ENCODE measurements around the gene OIP5.
A peak's percentile ranks its signal among the peaks of the same experiment; 100 is the strongest.

The OIP5 gene

GRCh38 chr15:41340189-41340695, 7.9 kb upstream of the OIP5 start:
- TF ChIP-seq CTCF (conservative IDR thresholded peaks at IDR 0.05) (no peak), ZFX (IDR thresholded peaks at IDR 0.05) (no peak)

GRCh38 chr15:41337631-41338522, 5.5 kb upstream of the OIP5 start:
- H3K27ac ChIP-seq: no peak overlapping the region
- no peak for TF ChIP-seq CTCF (conservative IDR thresholded peaks at IDR 0.05)
- TF ChIP-seq ZFX (IDR thresholded peaks at IDR 0.05): no peak

More at GRCh38 chr15:41340189-41340695, 7.9 kb upstream of the OIP5 start:
- H3K27ac ChIP-seq: no peak overlapping the region

GRCh38 chr15:41337047-41337446, 4.7 kb upstream of the OIP5 start:
- H3K27ac ChIP-seq: no peak overlapping the region
- TF ChIP-seq ZFX (IDR thresholded peaks at IDR 0.05) (no peak), CTCF (conservative IDR thresholded peaks at IDR 0.05) (no peak)

GRCh38 chr15:41336549-41336948, 4.2 kb upstream of the OIP5 start:
- TF ChIP-seq ZFX (IDR thresholded peaks at IDR 0.05) (no peak), CTCF (conservative IDR thresholded peaks at IDR 0.05) (no peak)
- H3K27ac ChIP-seq: no peak overlapping the region

GRCh38 chr15:41334293-41335120, 2.1 kb upstream of the OIP5 start:
- peak overlapping the region; percentile 99 for H3K27ac ChIP-seq
- no peak for TF ChIP-seq ZFX (IDR thresholded peaks at IDR 0.05)
- TF ChIP-seq CTCF (conservative IDR thresholded peaks at IDR 0.05): no peak

- TF ChIP-seq ZFX (IDR thresholded peaks at IDR 0.05) (peak; percentile 54; the same call in 1 of the 2 replicates), CTCF (conservative IDR thresholded peaks at IDR 0.05) (no peak)
- peak overlapping the region; percentile 99 for H3K27ac ChIP-seq
Measured at GRCh38 chr15:41333026-41333562, 703 bp upstream of the OIP5 start.

Measured in C4-2B (cell line).